Measurements from ENCODE around the gene COG6.

Gene COG6

DNA sequence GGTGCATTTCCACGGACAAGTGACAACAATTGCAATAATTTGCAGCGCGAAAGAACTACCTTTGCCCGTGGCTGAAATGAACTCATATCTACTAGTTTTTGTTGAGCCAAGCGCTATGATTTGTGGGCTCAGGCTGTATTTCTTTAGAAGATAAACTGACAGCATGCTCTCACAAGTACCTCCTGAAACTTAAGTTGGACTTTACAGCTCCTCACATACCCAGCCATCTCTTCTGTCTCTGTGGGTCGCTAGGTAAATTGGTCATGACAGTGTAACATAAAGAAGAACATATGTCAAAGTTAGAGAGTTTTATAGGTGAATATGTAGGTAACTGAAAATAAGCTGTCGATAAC, 839 bp downstream of the COG6 start:
- TF ChIP-seq, protein P1, sequence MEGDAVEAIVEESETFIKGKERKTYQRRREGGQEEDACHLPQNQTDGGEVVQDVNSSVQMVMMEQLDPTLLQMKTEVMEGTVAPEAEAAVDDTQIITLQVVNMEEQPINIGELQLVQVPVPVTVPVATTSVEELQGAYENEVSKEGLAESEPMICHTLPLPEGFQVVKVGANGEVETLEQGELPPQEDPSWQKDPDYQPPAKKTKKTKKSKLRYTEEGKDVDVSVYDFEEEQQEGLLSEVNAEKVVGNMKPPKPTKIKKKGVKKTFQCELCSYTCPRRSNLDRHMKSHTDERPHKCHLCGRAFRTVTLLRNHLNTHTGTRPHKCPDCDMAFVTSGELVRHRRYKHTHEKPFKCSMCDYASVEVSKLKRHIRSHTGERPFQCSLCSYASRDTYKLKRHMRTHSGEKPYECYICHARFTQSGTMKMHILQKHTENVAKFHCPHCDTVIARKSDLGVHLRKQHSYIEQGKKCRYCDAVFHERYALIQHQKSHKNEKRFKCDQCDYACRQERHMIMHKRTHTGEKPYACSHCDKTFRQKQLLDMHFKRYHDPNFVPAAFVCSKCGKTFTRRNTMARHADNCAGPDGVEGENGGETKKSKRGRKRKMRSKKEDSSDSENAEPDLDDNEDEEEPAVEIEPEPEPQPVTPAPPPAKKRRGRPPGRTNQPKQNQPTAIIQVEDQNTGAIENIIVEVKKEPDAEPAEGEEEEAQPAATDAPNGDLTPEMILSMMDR (IDR thresholded peaks at IDR 0.05; ENCODE audit: extremely low read depth, missing control alignments), result no peak
- DNase-seq (ENCODE audit: low spot score), result peak; percentile 3

DNA sequence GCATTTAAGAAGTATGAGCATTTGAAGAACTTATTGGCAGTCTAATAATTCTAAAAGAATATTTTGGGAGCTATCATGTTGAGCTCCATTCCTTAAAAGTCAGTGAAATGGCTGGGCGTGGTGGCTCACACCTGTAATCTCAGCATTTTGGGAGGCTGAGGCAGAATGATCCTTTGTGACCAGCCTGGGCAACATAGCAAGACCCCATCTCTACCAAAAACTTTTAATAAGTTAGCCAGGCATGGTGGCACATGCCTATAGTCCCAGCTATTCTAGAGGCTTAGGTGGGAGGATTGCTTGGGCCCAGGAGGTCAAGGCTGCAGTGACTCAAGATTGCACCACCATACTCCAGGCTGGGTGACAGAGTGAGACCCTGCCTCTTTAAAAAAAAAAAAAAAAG, 8.0 kb downstream of the COG6 start:
- TF ChIP-seq, protein P1 (IDR thresholded peaks at IDR 0.05; ENCODE audit: extremely low read depth, missing control alignments), result no peak
- DNase-seq (ENCODE audit: low spot score), result no peak

DNA sequence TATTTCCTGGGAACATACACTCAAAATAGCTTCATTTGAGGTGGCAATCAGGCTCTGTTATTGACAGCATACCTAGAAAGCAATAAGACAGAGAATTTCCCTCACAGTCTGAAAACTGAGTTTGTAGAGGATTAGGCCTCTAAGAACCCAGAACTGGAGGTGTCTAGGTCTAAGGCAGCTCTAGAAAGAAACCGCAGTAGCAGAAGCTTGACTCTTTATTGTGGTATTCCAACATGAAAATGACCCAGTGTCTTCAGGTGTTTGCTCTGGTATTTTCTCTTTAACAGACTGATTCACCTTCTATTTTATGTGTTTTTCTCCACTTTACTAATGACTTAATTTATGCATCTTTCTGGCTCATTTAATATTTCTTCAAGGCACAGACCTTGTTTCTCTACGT, 8.5 kb downstream of the COG6 start:
- TF ChIP-seq, protein P1 (IDR thresholded peaks at IDR 0.05; ENCODE audit: extremely low read depth, missing control alignments), result no peak
- DNase-seq (ENCODE audit: low spot score), result no peak

DNA sequence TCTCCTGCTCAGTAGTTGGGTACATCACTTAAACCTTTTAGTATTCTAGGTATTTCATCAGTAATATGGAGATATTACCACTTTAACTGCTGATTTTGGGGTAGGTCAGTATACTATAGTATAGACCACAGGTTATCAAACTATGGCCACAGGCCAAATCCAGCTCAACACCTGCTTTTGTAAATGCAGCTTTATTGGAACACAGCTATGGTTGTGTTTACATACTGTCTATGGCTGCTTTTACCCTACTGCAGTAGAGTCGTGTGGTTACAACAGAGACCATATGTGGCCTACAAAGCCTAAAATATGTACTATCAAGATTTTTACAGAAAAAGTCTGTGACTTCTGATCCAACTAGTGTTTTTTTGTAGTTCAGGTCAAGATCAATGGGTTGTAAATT, 10.3 kb downstream of the COG6 start:
- no peak for DNase-seq (ENCODE audit: low spot score)
- TF ChIP-seq, protein P1 (IDR thresholded peaks at IDR 0.05; ENCODE audit: extremely low read depth, missing control alignments), result no peak

DNA sequence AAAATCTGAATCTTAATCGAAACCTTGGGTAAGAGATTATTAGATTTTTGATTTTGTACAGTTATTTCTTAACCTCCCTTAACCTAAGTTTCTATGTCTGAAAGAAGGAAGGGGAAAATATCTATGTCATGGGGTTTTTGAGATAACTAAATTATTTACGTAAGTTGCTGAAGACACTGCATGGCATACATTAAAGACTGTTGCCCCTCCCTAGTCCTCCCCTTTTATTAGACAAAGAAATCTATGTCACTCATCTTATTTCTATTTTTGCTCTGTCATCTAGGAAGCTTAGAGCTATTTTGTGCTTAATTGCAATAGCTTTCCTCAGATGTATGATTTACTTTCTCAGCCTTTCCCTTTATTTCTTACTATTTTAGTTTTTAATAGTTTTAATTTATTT, 15.0 kb downstream of the COG6 start:
- TF ChIP-seq, protein P1 (IDR thresholded peaks at IDR 0.05; ENCODE audit: extremely low read depth, missing control alignments), result no peak
- DNase-seq (ENCODE audit: low spot score), result no peak

DNA sequence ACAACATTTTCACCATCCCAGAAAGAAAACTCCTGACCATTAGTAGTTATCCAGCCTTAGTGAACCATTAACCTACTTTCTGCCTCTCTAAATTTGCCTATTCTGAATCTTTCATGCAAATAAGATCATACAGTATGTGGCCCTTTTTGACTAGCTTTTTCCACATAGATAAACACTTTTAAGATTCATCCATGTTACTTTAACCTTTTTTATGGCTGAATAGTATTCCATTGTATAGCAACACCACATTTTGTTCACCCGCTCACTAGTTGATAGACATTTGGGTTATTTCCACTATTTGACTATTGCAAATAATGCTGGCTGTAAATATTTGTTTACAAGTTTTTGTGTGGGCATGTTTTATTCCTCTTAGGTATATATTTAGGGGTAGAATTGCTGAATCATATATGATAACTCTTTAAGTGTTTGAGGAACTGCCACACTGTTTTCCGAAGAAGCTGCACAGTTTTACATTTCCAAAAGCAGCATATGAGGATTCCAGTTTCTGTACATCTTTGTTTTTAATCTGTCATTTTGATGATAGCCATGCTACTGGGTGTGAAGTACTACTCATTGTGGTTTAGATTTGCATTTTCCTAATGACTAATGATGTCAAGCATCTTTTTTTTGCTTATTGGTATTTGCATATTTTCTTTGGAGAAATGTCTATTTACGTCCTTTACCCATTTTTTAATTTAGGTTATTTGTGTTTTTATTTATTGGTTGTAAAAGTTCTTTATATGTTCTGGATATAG, 17.1 kb downstream of the COG6 start:
- TF ChIP-seq, protein P1 (IDR thresholded peaks at IDR 0.05; ENCODE audit: extremely low read depth, missing control alignments), result no peak
- DNase-seq (ENCODE audit: low spot score), result no peak

DNA sequence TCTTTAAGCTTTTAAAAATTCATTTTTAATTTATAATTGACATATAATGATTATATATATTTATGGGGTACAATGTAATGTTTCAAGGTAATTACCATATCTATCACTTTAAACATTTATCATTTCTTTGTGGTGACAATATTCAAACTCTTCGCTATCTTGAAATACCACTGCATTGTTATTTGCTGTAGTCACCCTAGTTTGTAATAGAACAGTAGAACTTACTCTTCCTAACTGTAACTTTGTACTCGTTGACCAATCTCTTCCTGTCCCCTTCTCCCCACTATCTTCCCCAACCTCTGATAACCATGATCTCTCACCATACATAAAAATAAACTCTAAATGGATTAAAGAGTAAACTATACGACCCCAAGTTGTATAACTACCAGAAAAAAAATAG, 20.4 kb downstream of the COG6 start:
- TF ChIP-seq, protein P1 (IDR thresholded peaks at IDR 0.05; ENCODE audit: extremely low read depth, missing control alignments), result no peak
- no peak for DNase-seq (ENCODE audit: low spot score)

All from GM20000 (cell line).